K562 (cell line): Measurements from ENCODE around the gene NEK5. TPM values are rescaled to one million over a fixed set of nuclear protein-coding genes. Genes with fewer than 3 reads are reported as not detected.

Experiments
- ATAC-seq: fragments of 200-7000 bp; cut with Tn5 transposase; 3 replicates; pipeline ENCODE4 v1.9.1; 2020; ENCODE audit warnings: moderate library complexity
- BruUV-seq: library from RNA; stranded (reverse); fragments of 400-500 nt; replicated peaks from 2 replicates; lab custom pipeline; 2021; lab: Mats Ljungman, UMichigan
- CTCF ChIA-PET: fragments of 300-600 bp; formaldehyde crosslinking; extraction: SDS; loops from one replicate; lab custom pipeline; 2021; ENCODE audit warnings: low intra/inter-chr PET ratio; lab: Yijun Ruan, JAX
- POLR2A ChIA-PET: fragments of 300-600, 350-650 bp; sonication (Branson Sonifier 250); formaldehyde crosslinking; extraction: SDS; loops from one replicate; lab custom pipeline; 2021; ENCODE audit warnings: antibody characterized with exemption, inconsistent platforms; lab: Yijun Ruan, JAX
- DNase-seq, 4 experiments: peaks; one replicate each; pipeline versions ENCODE4 v3.0.0 to v3.0.0-alpha.2; 2011 to 2018; ENCODE audit warnings: low spot score in 3 of 4, mixed read lengths in 3 of 4; ENCODE audit errors: extremely low read depth in 1 of 4
- FAIRE-seq: peaks from 2 replicates; lab custom pipeline; 2011; peaks lifted over from hg19 to GRCh38; lab: Jason Lieb, UNC
- H2AFZ ChIP-seq: 2 replicates; pipeline ENCODE4 v1.6.0; 2011; ENCODE audit warnings: low read depth, low read length, control low read depth, inconsistent platforms
- H3K27ac ChIP-seq: fragments of 200-600 bp; 3 replicates; pipeline ENCODE4 v1.8.0; 2011; ENCODE audit warnings: low read depth, mild to moderate bottlenecking, control low read depth, inconsistent platforms, low read length, moderate library complexity, mixed read lengths; ENCODE audit errors: extremely low read depth
- H3K27me3 ChIP-seq, 2 experiments: fragments of 300-600 bp in 1 of 2; 2 replicates in 1 of 2; 3 replicates in 1 of 2; pipeline versions ENCODE4 v1.6.0 to v1.8.0; 2011; ENCODE audit warnings: inconsistent platforms in 2 of 2, low read length in 2 of 2, mild to moderate bottlenecking in 1 of 2, mixed read lengths in 1 of 2, moderate library complexity in 1 of 2; ENCODE audit not compliant: control insufficient read depth in 2 of 2, insufficient read depth in 2 of 2
- H3K36me3 ChIP-seq: fragments of 300-600 bp; 3 replicates; pipeline ENCODE4 v1.8.0; 2011; ENCODE audit warnings: mild to moderate bottlenecking, low read length, inconsistent platforms; ENCODE audit not compliant: control insufficient read depth, insufficient read depth
- H3K4me1 ChIP-seq, 2 experiments: fragments of 200-600 bp in 1 of 2; replicated peaks in 1 of 2; 2 replicates in 1 of 2; 3 replicates in 1 of 2; pipeline versions ENCODE4 v1.5.1 to v1.8.0; 2011; ENCODE audit warnings: inconsistent platforms in 2 of 2, low read length in 2 of 2, mild to moderate bottlenecking in 1 of 2, mixed read lengths in 1 of 2, moderate library complexity in 1 of 2; ENCODE audit not compliant: control insufficient read depth in 2 of 2, insufficient read depth in 2 of 2
- H3K4me2 ChIP-seq: 2 replicates; pipeline ENCODE4 v1.6.1; 2011; ENCODE audit warnings: low read length, control low read depth, inconsistent platforms, mixed read lengths; ENCODE audit not compliant: insufficient read depth
- H3K4me3 ChIP-seq: fragments of 200-600 bp; sonication (generic), shearing (Covaris generic); 2 replicates; pipeline ENCODE4 v1.5.1; 2016; ENCODE audit warnings: control low read depth, inconsistent platforms
- H3K79me2 ChIP-seq: fragments of 200-600 bp; 3 replicates; pipeline ENCODE4 v1.8.0; 2011; ENCODE audit warnings: low read length, inconsistent platforms; ENCODE audit not compliant: control insufficient read depth, insufficient read depth
- H3K9ac ChIP-seq, 2 experiments: 2 replicates each; pipeline versions ENCODE4 v1.6.0 to v1.6.1; 2011; ENCODE audit warnings: low read depth in 2 of 2, low read length in 2 of 2, control low read depth in 1 of 2, inconsistent platforms in 1 of 2, mild to moderate bottlenecking in 1 of 2, mixed read lengths in 1 of 2; ENCODE audit not compliant: insufficient read depth in 1 of 2
- H3K9me1 ChIP-seq: one replicate; pipeline ENCODE4 v1.6.0; 2011; ENCODE audit warnings: inconsistent platforms, mild to moderate bottlenecking, low read length, moderate library complexity; ENCODE audit not compliant: control insufficient read depth, insufficient read depth
- H3K9me3 ChIP-seq: replicated peaks from 2 replicates; pipeline ENCODE4 v1.5.1; 2011; ENCODE audit warnings: low read depth, low read length, inconsistent platforms; ENCODE audit not compliant: control insufficient read depth, insufficient read depth
- H4K20me1 ChIP-seq: replicated peaks from 2 replicates; pipeline ENCODE4 v1.6.1; 2011; ENCODE audit warnings: low read length, inconsistent platforms, mixed read lengths; ENCODE audit not compliant: control insufficient read depth, insufficient read depth
- BCLAF1 ChIP-seq, 2 experiments: fragments of 450-650 bp in 1 of 2; IDR thresholded peaks; 2 replicates each; pipeline ENCODE4 v1.6.1; 2011 to 2017; ENCODE audit warnings: low read depth in 2 of 2, antibody characterized with exemption in 1 of 2, borderline replicate concordance in 1 of 2, low read length in 1 of 2, mild to moderate bottlenecking in 1 of 2, mixed read lengths in 1 of 2; ENCODE audit not compliant: control insufficient read depth in 1 of 2
- CBX1 ChIP-seq: sonication (generic); IDR thresholded peaks from 2 replicates; pipeline ENCODE4 v1.6.1; 2016; ENCODE audit warnings: antibody characterized with exemption, low read depth, mild to moderate bottlenecking
- CBX2 ChIP-seq: fragments of 200-600 bp; sonication (generic); IDR thresholded peaks from one replicate; pipeline ENCODE4 v1.6.1; 2012; ENCODE audit warnings: mild to moderate bottlenecking, low read length, inconsistent platforms; ENCODE audit not compliant: insufficient read depth, poor library complexity, severe bottlenecking
- MAZ ChIP-seq, 2 experiments: fragments of 450-650 bp in 1 of 2; sonication (generic) in 1 of 2; formaldehyde crosslinking; IDR thresholded peaks in 1 of 2; conservative IDR thresholded peaks in 1 of 2; 2 replicates each; pipeline versions ENCODE4 v1.4.0 to v1.5.0; 2020; ENCODE audit warnings: mild to moderate bottlenecking in 1 of 2, missing genetic modification reagents in 1 of 2
- TGIF2 ChIP-seq: sonication (generic); formaldehyde crosslinking; IDR thresholded peaks from 2 replicates; pipeline ENCODE4 v1.8.1; 2022; ENCODE audit warnings: mild to moderate bottlenecking, missing genetic modification reagents, moderate library complexity
- TRIM24 ChIP-seq, 2 experiments: fragments of 450-650 bp; IDR thresholded peaks; 2 replicates each; pipeline ENCODE4 v1.6.1; 2016
- YY1 ChIP-seq, 3 experiments: IDR thresholded peaks; 2 replicates each; pipeline ENCODE4 v1.6.1; 2011; ENCODE audit warnings: low read length in 2 of 3, mild to moderate bottlenecking in 2 of 3, moderate library complexity in 2 of 3, borderline replicate concordance in 1 of 3, control low read depth in 1 of 3, low read depth in 1 of 3; ENCODE audit not compliant: insufficient read depth in 3 of 3, insufficient replicate concordance in 2 of 3, control insufficient read depth in 1 of 3, insufficient read length in 1 of 3; ENCODE audit errors: extremely low read depth in 1 of 3
- ZFP36 ChIP-seq: fragments of 150-350 bp; IDR thresholded peaks from 2 replicates; pipeline ENCODE4 v1.6.1; 2018; ENCODE audit warnings: low read length, low read depth; ENCODE audit not compliant: partially characterized antibody
- ZNF785 ChIP-seq: fragments of 250-450 bp; sonication (Bioruptor Pico); IDR thresholded peaks from 2 replicates; pipeline ENCODE4 v1.4.0; 2020; ENCODE audit warnings: mild to moderate bottlenecking
- WGBS: fragments of 100-300 bp; shearing (Covaris generic); methylation state at CpG from one replicate; pipeline ENCODE4 v1.1.6; 2016; ENCODE audit warnings: low coverage, mixed read lengths; ENCODE audit not compliant: insufficient coverage; ENCODE audit errors: missing lambda C conversion rate; 5-methylcytosine and 5-hydroxymethylcytosine counted together
- in situ Hi-C: fragments of 300-500 bp; cut with MboI; formaldehyde crosslinking; loops from 4 replicates; pipeline ENCODE4 v1.15.0; 2018; ENCODE audit warnings: inconsistent platforms, mixed read lengths
- intact Hi-C: fragments of 100-400 bp; cut with micrococcal nuclease; formaldehyde crosslinking; loops from 2 replicates; pipeline ENCODE4 v1.14.2; 2022
- polyA plus RNA-seq, 8 experiments: library from polyadenylated mRNA; depleted of rRNA in 4 of 8; stranded (reverse) in 5 of 8; unstranded in 3 of 8; fragments of >200 nt; fragmentation: Nextera tagmentation in 2 of 8; fragmentation: Illumina TruSeq in 1 of 8; extraction: Ambion mirVana in 2 of 8; extraction: Trizol in 1 of 8; gene quantifications; 2 replicates each; pipeline versions ENCODE4 v1.2.1 to v1.2.3, GENCODE V29; 2011 to 2014; ENCODE audit warnings: inconsistent platforms in 1 of 8, missing spikeins in 1 of 8
- total RNA-seq, 7 experiments: library from RNA; depleted of rRNA in 6 of 7; stranded (reverse); fragments of >200 nt in 6 of 7; fragmentation: Illumina TruSeq in 2 of 7; extraction: Trizol in 2 of 7; gene quantifications; 2 replicates each; pipeline versions ENCODE4 v1.2.1 to v1.2.3, GENCODE V29; 2011 to 2021; ENCODE audit warnings: low replicate concordance in 1 of 7
- TF ChIP-seq, protein P1 (sequence below): sonication (generic); formaldehyde crosslinking; IDR thresholded peaks from 2 replicates; pipeline ENCODE4 v1.8.0; 2023; ENCODE audit warnings: mild to moderate bottlenecking, missing genetic modification reagents

The NEK5 gene
- total and polyA plus RNA-seq, 9 of the 15 experiments (the other 6 are each of a cell fraction or from before 2014, with no cell fraction given), result 0.09 to 0.44 (median 0.33) TPM

DNA sequence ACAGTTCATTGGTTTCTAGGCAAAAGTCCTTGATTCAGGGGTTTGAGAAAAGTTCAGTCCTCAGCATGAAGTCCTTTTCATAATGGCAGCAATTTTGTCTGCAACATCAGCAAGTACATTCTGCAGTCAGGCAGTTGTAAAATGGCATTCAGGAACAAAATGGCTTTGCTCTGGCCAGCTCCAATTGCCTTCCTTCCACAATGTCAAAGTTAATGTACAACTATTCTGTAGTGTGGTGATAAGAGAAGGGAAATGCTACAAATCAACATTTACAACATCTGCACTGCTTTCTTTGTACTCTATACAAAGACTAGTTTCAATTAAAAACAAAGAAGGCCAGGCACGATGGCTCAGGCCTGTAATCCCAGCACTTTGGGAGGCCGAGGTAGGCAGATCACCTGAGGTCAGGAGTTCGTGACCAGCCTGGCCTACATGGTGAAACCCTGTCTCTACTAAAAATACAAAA is 32.3 kb upstream of the NEK5 start:
- no peak overlapping the region for H3K4me3 ChIP-seq
- FAIRE-seq (peak; percentile 11), ATAC-seq (no peak), DNase-seq (no peak)
- H3K36me3 ChIP-seq, result 0 out of 3 replicates have a peak, but pooled peaks cover 2% of the 10 kb centered on the region
- H3K4me1 ChIP-seq, result peaks cover 10 to 11% of the 10 kb centered on the region in 2 experiments; a peak in 4 of 5 replicates
- no peaks in the 10 kb centered on the region for H3K9me1 ChIP-seq
- H3K27me3 ChIP-seq, result no peaks in the 10 kb centered on the region
- H4K20me1 ChIP-seq, result no peaks in the 10 kb centered on the region
- CTCF ChIA-PET, result no interaction called here
- H3K9me3 ChIP-seq, result no peaks in the 10 kb centered on the region
- H2AFZ ChIP-seq, result no peak overlapping the region
- no peaks in the 10 kb centered on the region for H3K79me2 ChIP-seq
- no peak overlapping the region for H3K9ac ChIP-seq
- no peak for TF ChIP-seq CBX1
- peak in 1 of 3 experiments; percentile 12 for TF ChIP-seq YY1 (IDR thresholded peaks at IDR 0.05; ENCODE audit: borderline replicate concordance in 1 of 3, control insufficient read depth in 1 of 3, extremely low read depth in 1 of 3, insufficient read depth in 3 of 3, insufficient read length in 1 of 3, insufficient replicate concordance in 2 of 3, low read depth in 1 of 3, low read length in 2 of 3)
- no peak overlapping the region for H3K27ac ChIP-seq
- 46% methylated on average over 3 of the region's 3 CpGs for WGBS
- POLR2A ChIA-PET, result no interaction called here
- no TSS peak for BruUV-seq
- intact Hi-C loops, result no loop called here
- H3K4me2 ChIP-seq, result no peak overlapping the region
- in situ Hi-C loops, result no loop called here

DNA sequence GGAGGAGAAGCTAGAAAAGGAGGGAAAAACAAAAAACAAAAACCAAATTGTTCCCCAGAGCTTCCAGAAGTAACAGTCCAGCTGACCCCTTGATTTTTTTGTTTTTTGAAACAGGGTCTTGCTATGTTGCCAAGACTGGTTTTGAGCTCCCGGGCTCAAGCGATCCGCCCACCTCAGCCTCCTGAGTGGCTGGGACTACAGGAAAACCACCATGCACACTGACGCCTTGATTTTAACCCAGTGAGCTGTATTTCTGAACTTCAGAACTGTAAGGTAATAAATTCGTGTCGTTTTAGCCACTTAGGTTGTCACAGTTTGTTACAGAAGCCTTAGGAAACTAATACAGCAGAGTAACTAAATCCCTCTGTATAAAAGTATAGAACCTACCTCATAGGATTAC is 31.6 kb upstream of the NEK5 start:
- in situ Hi-C loops (no loop called here), intact Hi-C loops (no loop called here)
- H3K36me3 ChIP-seq, result no peaks in the 10 kb centered on the region
- H4K20me1 ChIP-seq, result no peaks in the 10 kb centered on the region
- no peak overlapping the region for H2AFZ ChIP-seq
- ChIA-PET CTCF (no interaction called here), POLR2A (no interaction called here)
- WGBS, result 87% methylated on average over 6 of the region's 6 CpGs
- H3K9me3 ChIP-seq, result no peaks in the 10 kb centered on the region
- no peak overlapping the region for H3K27ac ChIP-seq
- H3K4me3 ChIP-seq, result no peak overlapping the region
- H3K4me2 ChIP-seq, result no peak overlapping the region
- peaks cover 10 to 11% of the 10 kb centered on the region in 2 experiments; a peak in 4 of 5 replicates for H3K4me1 ChIP-seq
- FAIRE-seq (no peak), ATAC-seq (no peak), DNase-seq (no peak)
- BruUV-seq, result no TSS peak
- no peaks in the 10 kb centered on the region for H3K27me3 ChIP-seq
- no peak overlapping the region for H3K9ac ChIP-seq
- H3K9me1 ChIP-seq, result no peaks in the 10 kb centered on the region
- no peaks in the 10 kb centered on the region for H3K79me2 ChIP-seq
- TF ChIP-seq ZFP36, result no peak
- no peak for TF ChIP-seq TGIF2
- no peak for TF ChIP-seq BCLAF1 (IDR thresholded peaks at IDR 0.05; ENCODE audit: borderline replicate concordance in 1 of 2, control insufficient read depth in 1 of 2, low read depth in 2 of 2, low read length in 1 of 2)
- TF ChIP-seq, protein P1, sequence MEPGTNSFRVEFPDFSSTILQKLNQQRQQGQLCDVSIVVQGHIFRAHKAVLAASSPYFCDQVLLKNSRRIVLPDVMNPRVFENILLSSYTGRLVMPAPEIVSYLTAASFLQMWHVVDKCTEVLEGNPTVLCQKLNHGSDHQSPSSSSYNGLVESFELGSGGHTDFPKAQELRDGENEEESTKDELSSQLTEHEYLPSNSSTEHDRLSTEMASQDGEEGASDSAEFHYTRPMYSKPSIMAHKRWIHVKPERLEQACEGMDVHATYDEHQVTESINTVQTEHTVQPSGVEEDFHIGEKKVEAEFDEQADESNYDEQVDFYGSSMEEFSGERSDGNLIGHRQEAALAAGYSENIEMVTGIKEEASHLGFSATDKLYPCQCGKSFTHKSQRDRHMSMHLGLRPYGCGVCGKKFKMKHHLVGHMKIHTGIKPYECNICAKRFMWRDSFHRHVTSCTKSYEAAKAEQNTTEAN (CRISPR knock-in tag), result no peak
- TF ChIP-seq CBX2, result no peak
- no peak for TF ChIP-seq TRIM24 (IDR thresholded peaks at IDR 0.05)
- TF ChIP-seq ZNF785, result no peak
- TF ChIP-seq MAZ (CRISPR knock-in tag; conservative IDR thresholded peaks at IDR 0.05 in 1 of 2, IDR thresholded peaks at IDR 0.05 in 1 of 2), result no peak
